Lower lobe of right lung (tissue), 2 donors: ENCODE results near the gene DARS1. TPM values are rescaled to one million over a fixed set of nuclear protein-coding genes. Genes with fewer than 3 reads are reported as not detected.

Experiments
- ATAC-seq, 2 donors: fragments of 200-7000 bp; cut with Tn5 transposase; one replicate each; pipeline ENCODE4 v1.9.1; 2020 to 2022; ENCODE audit warnings: mild to moderate bottlenecking in 2 of 2, moderate library complexity in 2 of 2
- DNase-seq: peaks from one replicate; pipeline ENCODE4 v3.0.0-alpha.2; 2020
- H3K27ac ChIP-seq: fragments of 200-600 bp; one replicate; pipeline ENCODE4 v1.8.0; 2022
- H3K27me3 ChIP-seq: fragments of 200-600 bp; one replicate; pipeline ENCODE4 v1.8.0; 2022; ENCODE audit warnings: low read depth
- H3K36me3 ChIP-seq: fragments of 200-600 bp; one replicate; pipeline ENCODE4 v1.8.0; 2022; ENCODE audit warnings: mild to moderate bottlenecking
- H3K4me1 ChIP-seq: fragments of 200-600 bp; one replicate; pipeline ENCODE4 v1.8.0; 2022
- H3K4me3 ChIP-seq: fragments of 200-600 bp; one replicate; pipeline ENCODE4 v1.8.0; 2022; ENCODE audit warnings: mild to moderate bottlenecking
- H3K9me3 ChIP-seq: fragments of 200-600 bp; one replicate; pipeline ENCODE4 v1.8.0; 2022
- CTCF ChIP-seq: fragments of 200-600 bp; IDR thresholded peaks from one replicate; pipeline ENCODE4 v1.8.0; 2022; ENCODE audit warnings: antibody characterized with exemption, mild to moderate bottlenecking
- intact Hi-C: fragments of 100-400 bp; cut with DNase I; formaldehyde crosslinking; loops from one replicate; pipeline ENCODE4 v1.11.0; 2022
- total RNA-seq: library from RNA; stranded (reverse); fragmentation: NEBNext Ultra II Directional; extraction: Animal tissue kit (Norgen Biotek cat#: 25700); gene quantifications from one replicate; pipeline ENCODE4 v1.2.1, GENCODE V29; 2021
- donor health status: DM: no; HTN: yes; CAD: no; lungs with severe emphysema.

The DARS1 gene
- total RNA-seq, 1 donor from 2014 or later = 50.0 TPM

- DNase-seq = no peak
- Histone ChIP-seq H3K36me3 (no peaks in the 10 kb centered on the region), H3K27me3 (no peaks in the 10 kb centered on the region), H3K9me3 (no peaks in the 10 kb centered on the region), H3K4me1 (peaks cover 5% of the 10 kb centered on the region), H3K4me3 (no peak overlapping the region), H3K27ac (no peak overlapping the region)
- intact Hi-C loops = no loop called here
- ATAC-seq = no peak
- no peak for TF ChIP-seq CTCF
Measured at GRCh38 chr2:135954020-135954601, 31.3 kb downstream of the DARS1 start.

- no peaks in the 10 kb centered on the region for H3K27me3 ChIP-seq
- no peaks in the 10 kb centered on the region for H3K9me3 ChIP-seq
- peaks cover 17% of the 10 kb centered on the region for H3K4me1 ChIP-seq
- TF ChIP-seq CTCF = no peak
- H3K4me3 ChIP-seq = no peak overlapping the region
- H3K27ac ChIP-seq = no peak overlapping the region
- intact Hi-C loops = no loop called here
- H3K36me3 ChIP-seq = no peaks in the 10 kb centered on the region
- DNase-seq (no peak), ATAC-seq (no peak)
Measured at GRCh38 chr2:135952891-135953290, 32.5 kb downstream of the DARS1 start.

GRCh38 chr2:135951041-135951583 is 34.3 kb downstream of the DARS1 start:
- ATAC-seq (no peak), DNase-seq (no peak)
- H3K4me3 ChIP-seq = no peak overlapping the region
- peaks cover 17% of the 10 kb centered on the region for H3K4me1 ChIP-seq
- no peak for TF ChIP-seq CTCF
- H3K27ac ChIP-seq = no peak overlapping the region
- H3K27me3 ChIP-seq = no peaks in the 10 kb centered on the region
- intact Hi-C loops = no loop called here
- H3K9me3 ChIP-seq = no peaks in the 10 kb centered on the region
- no peaks in the 10 kb centered on the region for H3K36me3 ChIP-seq

GRCh38 chr2:135949451-135950234 is 35.8 kb downstream of the DARS1 start:
- DNase-seq (no peak), ATAC-seq (no peak)
- Histone ChIP-seq H3K36me3 (no peaks in the 10 kb centered on the region), H3K4me3 (no peak overlapping the region), H3K27ac (no peak overlapping the region), H3K9me3 (no peaks in the 10 kb centered on the region), H3K27me3 (no peaks in the 10 kb centered on the region), H3K4me1 (peaks cover 17% of the 10 kb centered on the region)
- intact Hi-C loops = no loop called here
- no peak for TF ChIP-seq CTCF

- ATAC-seq = peak in 1 of 2 donors; percentile 57
- no peak overlapping the region for H3K27ac ChIP-seq
- no peak for TF ChIP-seq CTCF
- no peak for DNase-seq
- no peaks in the 10 kb centered on the region for H3K36me3 ChIP-seq
- no peaks in the 10 kb centered on the region for H3K9me3 ChIP-seq
- intact Hi-C loops = no loop called here
- H3K4me3 ChIP-seq = no peak overlapping the region
- H3K27me3 ChIP-seq = no peaks in the 10 kb centered on the region
- H3K4me1 ChIP-seq = peaks cover 17% of the 10 kb centered on the region
Measured at GRCh38 chr2:135948642-135949355, 36.6 kb downstream of the DARS1 start.
